Measurements from ENCODE around the gene RNPEP. TPM values are rescaled to one million over a fixed set of nuclear protein-coding genes. Genes with fewer than 3 reads are reported as not detected.
A peak's percentile ranks its signal among the peaks of the same experiment; 100 is the strongest.

The RNPEP gene
- total and polyA plus RNA-seq, 2 of the 8 experiments (the other 6 are each of a cell fraction or from before 2014, with no cell fraction given), result 34.1 to 51.1 TPM

GRCh38 chr1:202037706-202038296 is 55.4 kb downstream of the RNPEP start:
- no peak overlapping the region for H3K23ac ChIP-seq (ENCODE audit: insufficient read length)
- no peak overlapping the region for H2BK20ac ChIP-seq (ENCODE audit: low read length)
- H4K5ac ChIP-seq (ENCODE audit: insufficient read length, low read depth, low read length), result no peak overlapping the region
- H3K56ac ChIP-seq (replicated peaks; ENCODE audit: insufficient read length, low read depth, low read length), result no peak overlapping the region
- no peak overlapping the region for H3K18ac ChIP-seq (ENCODE audit: extremely low read depth, low read length)
- no peak overlapping the region for H3K4me2 ChIP-seq (ENCODE audit: insufficient read depth in 1 of 2, low read depth in 2 of 2, low read length in 2 of 2)
- no peak overlapping the region for H2BK5ac ChIP-seq (ENCODE audit: low read depth, low read length)
- no peak overlapping the region for H2BK120ac ChIP-seq (replicated peaks; ENCODE audit: low read depth, low read length)
- FAIRE-seq, result no peak
- H3K36me3 ChIP-seq (ENCODE audit: control insufficient read depth in 2 of 4, insufficient read depth in 4 of 4, low read length in 3 of 4), result no peaks in the 10 kb centered on the region
- no peaks in the 10 kb centered on the region for H3K79me1 ChIP-seq (ENCODE audit: low read depth, low read length)
- H2BK15ac ChIP-seq (ENCODE audit: low read length), result no peak overlapping the region
- H3K27ac ChIP-seq (ENCODE audit: low read depth, low read length), result no peak overlapping the region
- DNase-seq (ENCODE audit: low read depth in 1 of 2, low spot score in 2 of 2), result no peak
- H3K79me2 ChIP-seq (ENCODE audit: control insufficient read depth in 1 of 2, insufficient read depth in 2 of 2, low read length in 2 of 2), result no peaks in the 10 kb centered on the region
- H4K91ac ChIP-seq (replicated peaks; ENCODE audit: insufficient read length, low read length), result no peak overlapping the region
- H3K9ac ChIP-seq (replicated peaks in 1 of 4; ENCODE audit: extremely low read depth in 1 of 4, low read depth in 3 of 4, low read length in 3 of 4), result no peak overlapping the region
- no peaks in the 10 kb centered on the region; the same call in 1 of the 2 replicates for H3K23me2 ChIP-seq (ENCODE audit: low read depth, low read length)
- ChIA-PET POLR2A (ENCODE audit: partially characterized antibody) (interaction anchor here (0.6 to 1.4 kb wide), 3 partner anchors 16 to 28 kb away, joined by 3 to 5 read pairs (median 4); partner anchors contain the start of gene ELF3), CTCF (ENCODE audit: partially characterized antibody) (interaction anchor here (1.1 to 1.5 kb wide), 2 partner anchors 23 to 61 kb away, joined by 3 to 6 read pairs; no protein-coding TSS in a partner anchor)
- H2AK5ac ChIP-seq (ENCODE audit: low read depth, low read length), result no peak overlapping the region
- no peaks in the 10 kb centered on the region for H3K9me3 ChIP-seq (ENCODE audit: insufficient read depth in 2 of 2, low read depth in 1 of 2, low read length in 1 of 2)
- peaks cover 0 to 9% (median under 1%) of the 10 kb centered on the region in 4 experiments; a peak in 3 of 7 replicates for H3K4me1 ChIP-seq (replicated peaks in 1 of 4; ENCODE audit: control insufficient read depth in 3 of 4, insufficient read depth in 4 of 4, low read length in 3 of 4)
- H3K14ac ChIP-seq (ENCODE audit: insufficient read length), result no peak overlapping the region
- no peak overlapping the region for H3K4me3 ChIP-seq (ENCODE audit: extremely low read depth in 1 of 4, insufficient read depth in 2 of 4, low read depth in 3 of 4, low read length in 4 of 4)
- H2AFZ ChIP-seq (ENCODE audit: low read length), result peak overlapping the region; percentile 13; the same call in 1 of the 2 replicates
- no peak overlapping the region for H3K4ac ChIP-seq (replicated peaks; ENCODE audit: insufficient read length, low read depth, low read length)
- H4K8ac ChIP-seq (ENCODE audit: extremely low read depth, insufficient read depth, low read length), result no peak overlapping the region
- H4K20me1 ChIP-seq (replicated peaks in 1 of 2; ENCODE audit: control insufficient read depth in 1 of 2, insufficient read depth in 2 of 2, low read length in 2 of 2), result no peaks in the 10 kb centered on the region
- no peaks in the 10 kb centered on the region for H3K27me3 ChIP-seq (replicated peaks in 1 of 4; ENCODE audit: control insufficient read depth in 3 of 4, extremely low read depth in 1 of 4, insufficient read depth in 3 of 4, low read length in 3 of 4)
- 90% methylated on average over 4 of the region's 4 CpGs; no CpG with 5 or more reads in 1 of the 2 experiments for WGBS, 2 experiments (ENCODE audit: extremely low coverage in 1 of 2, insufficient coverage in 1 of 2, insufficient read length in 1 of 2, insufficient replicate concordance in 2 of 2, low coverage in 1 of 2, low lambda C conversion rate in 2 of 2, missing lambda C conversion rate in 1 of 2)
- no peak overlapping the region for H2BK12ac ChIP-seq (ENCODE audit: low read depth, low read length)
- TF ChIP-seq SRF (IDR thresholded peaks at IDR 0.05; ENCODE audit: low read depth, low read length), result no peak
- no peak for TF ChIP-seq BRCA1 (IDR thresholded peaks at IDR 0.05; ENCODE audit: low read depth, low read length)
- TF ChIP-seq SUZ12 (IDR thresholded peaks at IDR 0.05; ENCODE audit: low read length), result no peak
- no peak for TF ChIP-seq RBBP5 (IDR thresholded peaks at IDR 0.05; ENCODE audit: borderline replicate concordance, low read depth, low read length)
- TF ChIP-seq EGR1 (IDR thresholded peaks at IDR 0.05; ENCODE audit: borderline replicate concordance, low read depth, low read length), result no peak
- no peak for TF ChIP-seq EP300 (IDR thresholded peaks at IDR 0.05; ENCODE audit: borderline replicate concordance in 1 of 2, low read depth in 2 of 2, low read length in 2 of 2)
- no peak for TF ChIP-seq ASH2L (IDR thresholded peaks at IDR 0.05; ENCODE audit: low read length)
- TF ChIP-seq TAF1 (IDR thresholded peaks at IDR 0.05; ENCODE audit: low read depth, low read length), result no peak
- no peak for TF ChIP-seq HDAC6 (IDR thresholded peaks at IDR 0.05; ENCODE audit: low read depth, low read length)
- TF ChIP-seq BCL11A (IDR thresholded peaks at IDR 0.05; ENCODE audit: low read depth in 2 of 2, low read length in 2 of 2), result no peak
- no peak for TF ChIP-seq SIX5 (IDR thresholded peaks at IDR 0.05; ENCODE audit: low read depth, low read length)
- TF ChIP-seq ATF3 (IDR thresholded peaks at IDR 0.05; ENCODE audit: insufficient read depth, low read depth, low read length), result no peak
- TF ChIP-seq EZH2 (IDR thresholded peaks at IDR 0.05; ENCODE audit: low read depth, low read length, severe bottlenecking), result no peak
